Epidermal melanocyte (primary cell): ENCODE measurements around the gene NDUFS2.
"Not testable (repeated sequence)": the region's sequence is repeated elsewhere in the genome, so short reads cannot be mapped to it uniquely, and the experiment has no call there.

Experiments used
- DNase-seq: peaks from one replicate; pipeline ENCODE4 v3.0.0; 2011; ENCODE audit warnings: low spot score; ENCODE audit not compliant: insufficient read length

Gene NDUFS2

GRCh38 chr1:161219078-161219892 is 17.1 kb downstream of the NDUFS2 start:
- DNase-seq: no peak

DNA sequence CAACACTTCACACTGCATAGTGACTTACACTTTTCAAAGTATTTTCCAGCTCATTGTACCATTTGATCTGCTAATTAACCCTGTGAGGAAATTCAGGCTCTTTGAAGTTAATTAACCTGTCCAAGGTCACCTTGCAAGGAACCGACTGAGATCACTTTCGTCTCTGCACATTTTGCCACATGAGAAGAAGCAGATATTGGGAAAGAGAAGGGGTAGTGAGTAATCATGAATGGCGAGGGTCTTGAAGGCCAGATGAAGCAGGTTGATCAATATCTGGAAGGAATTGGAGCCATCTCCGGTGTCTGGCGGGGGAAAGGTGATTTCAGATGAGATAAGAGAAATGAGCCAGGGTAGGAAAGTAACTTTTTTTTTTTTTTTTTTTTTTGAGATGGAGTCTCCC is 17.8 kb downstream of the NDUFS2 start:
- no peak for DNase-seq

- no peak for DNase-seq
These were observed 20.2 kb downstream of the NDUFS2 start for GRCh38 chr1:161222175-161223019.

GRCh38 chr1:161223805-161224694 is 21.9 kb downstream of the NDUFS2 start:
- DNase-seq: no peak

DNA sequence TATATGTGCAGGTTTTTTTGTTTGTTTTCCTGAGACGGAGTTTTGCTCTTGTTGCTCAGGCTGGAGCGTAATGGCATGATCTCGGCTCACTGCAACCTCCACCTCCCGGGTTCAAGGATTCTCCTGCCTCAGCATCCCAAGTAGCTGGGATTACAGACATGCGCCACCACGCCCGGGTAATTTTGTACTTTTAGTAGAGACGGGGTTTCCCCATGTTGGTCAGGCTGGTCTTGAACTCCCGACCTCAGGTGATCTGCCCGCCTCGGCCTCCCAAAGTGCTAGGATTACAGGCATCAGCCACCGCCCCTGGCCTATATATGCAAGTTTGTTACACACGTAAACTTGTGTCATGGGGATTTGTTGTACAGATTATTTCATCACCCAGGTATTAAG is 22.5 kb downstream of the NDUFS2 start:
- DNase-seq: not testable (repeated sequence)

- no peak for DNase-seq
These were observed 23.0 kb downstream of the NDUFS2 start for GRCh38 chr1:161225178-161225533.

- peak; percentile 98 for DNase-seq
These were observed 23.6 kb downstream of the NDUFS2 start, which contains the start of gene TOMM40L for GRCh38 chr1:161225534-161226319. TSS of gene TOMM40L (plus strand) at chr1:161226060. CDS start at chr1:161226490, 430 bp downstream.

DNA sequence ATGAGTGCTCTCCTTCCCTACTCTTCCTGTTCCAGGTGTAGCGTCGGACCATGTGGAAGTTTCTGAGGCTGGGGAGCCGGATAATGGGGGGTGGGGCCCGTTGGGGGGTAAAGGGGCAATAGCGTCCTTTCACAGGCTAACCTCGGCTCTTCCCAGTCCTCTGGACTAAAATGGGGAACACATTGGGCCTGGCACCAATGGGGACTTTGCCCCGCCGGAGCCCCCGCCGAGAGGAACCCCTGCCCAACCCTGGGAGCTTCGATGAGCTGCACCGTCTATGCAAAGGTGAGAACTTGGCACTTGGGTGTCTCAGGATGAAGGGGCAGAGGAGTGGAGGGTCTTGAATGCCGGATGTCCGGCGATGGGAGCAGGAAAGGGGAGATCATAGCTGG is 24.1 kb downstream of the NDUFS2 start:
- no peak for DNase-seq

GRCh38 chr1:161226759-161227158 is 24.6 kb downstream of the NDUFS2 start:
- no peak for DNase-seq

- peak; percentile 82 for DNase-seq
These were observed 25.2 kb downstream of the NDUFS2 start for GRCh38 chr1:161227196-161227871.

- DNase-seq: no peak
These were observed 25.9 kb downstream of the NDUFS2 start for GRCh38 chr1:161228032-161228431.

DNA sequence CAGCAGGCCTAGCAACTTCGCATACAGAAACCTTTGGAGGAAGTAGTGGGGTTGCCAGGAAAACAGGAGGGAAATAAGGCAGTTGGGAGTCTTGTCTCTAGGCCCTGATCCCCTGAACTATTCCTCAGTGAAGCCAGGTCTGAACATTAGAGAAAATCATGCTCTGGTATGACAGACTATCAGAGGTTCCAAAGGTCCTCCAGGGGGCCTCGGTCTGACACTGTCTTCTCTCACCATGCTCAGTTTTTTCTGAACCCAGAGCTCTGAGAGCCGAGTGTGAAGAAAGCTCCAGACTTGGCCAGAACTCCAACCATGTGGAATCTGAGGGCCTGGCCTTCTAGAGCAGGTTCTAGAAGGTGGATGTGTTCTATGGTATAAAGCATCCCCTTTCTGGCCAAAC is 27.7 kb downstream of the NDUFS2 start:
- DNase-seq: no peak

DNA sequence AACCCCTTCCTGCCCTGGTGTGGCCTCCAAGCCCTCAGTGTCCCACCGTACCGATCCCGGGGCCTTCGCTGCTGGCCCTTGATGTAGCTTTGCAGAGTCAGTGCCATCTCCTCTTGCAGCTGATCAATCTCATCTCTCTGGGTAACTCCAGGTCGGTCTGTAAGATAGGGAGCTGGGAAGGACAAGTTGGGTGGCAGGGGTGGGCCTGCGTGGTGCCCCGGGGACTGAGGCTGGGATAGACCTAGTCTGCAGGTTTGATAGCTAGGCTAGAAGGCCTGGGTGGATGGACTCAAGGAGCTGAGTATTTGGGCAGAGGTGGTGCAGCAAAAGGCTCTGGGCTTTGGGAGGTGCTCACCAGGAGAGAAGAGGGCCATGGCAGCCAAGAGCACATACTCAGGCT is 28.6 kb downstream of the NDUFS2 start:
- DNase-seq: no peak

DNA sequence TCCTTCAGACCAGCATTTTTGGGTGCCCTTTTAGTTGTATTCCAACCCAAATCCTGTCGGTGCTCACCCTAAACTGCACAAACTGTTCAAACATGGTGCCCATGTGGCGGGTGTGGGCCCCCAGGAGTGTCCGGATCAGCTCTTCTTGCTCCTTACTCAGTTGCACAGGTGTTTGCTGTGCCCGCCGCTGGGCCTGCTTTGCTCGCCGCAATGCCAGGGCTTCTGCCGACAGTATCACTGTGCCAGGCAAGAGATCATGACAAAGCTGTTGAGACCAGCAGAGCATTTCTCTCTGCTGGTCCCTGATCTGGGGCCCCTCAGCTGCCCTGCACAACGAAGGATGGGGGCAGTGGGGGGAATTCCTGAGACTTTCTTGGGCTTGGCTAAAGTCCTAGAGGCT is 30.9 kb downstream of the NDUFS2 start:
- no peak for DNase-seq

GRCh38 chr1:161235957-161236775 is 34.0 kb downstream of the NDUFS2 start:
- no peak for DNase-seq

- no peak for DNase-seq
These were observed 35.9 kb downstream of the NDUFS2 start, which contains the start of gene NR1I3 for GRCh38 chr1:161238039-161238473. TSS of gene NR1I3 (minus strand) at chr1:161238203. CDS start at chr1:161236565, 1,638 bp downstream.

GRCh38 chr1:161241682-161242081 is 39.5 kb downstream of the NDUFS2 start:
- no peak for DNase-seq

- DNase-seq: no peak
These were observed 40.1 kb downstream of the NDUFS2 start for GRCh38 chr1:161242313-161242712.

GRCh38 chr1:161244888-161245287 is 42.7 kb downstream of the NDUFS2 start:
- DNase-seq: no peak
